ENCODE results near the gene FAM131C.
"Not testable (repeated sequence)": the region's sequence is repeated elsewhere in the genome, so short reads cannot be mapped to it uniquely, and the experiment has no call there.

FAM131C gene

GRCh38 chr1:16076031-16076864 is 2.8 kb upstream of the FAM131C start:
- no peak for DNase-seq (ENCODE audit: low spot score)

- DNase-seq (ENCODE audit: low spot score) = no peak
These were observed 2.0 kb upstream of the FAM131C start for GRCh38 chr1:16075337-16076030.

GRCh38 chr1:16074217-16074616 is 766 bp upstream of the FAM131C start:
- no peak for DNase-seq (ENCODE audit: low spot score)

- DNase-seq (ENCODE audit: low spot score) = no peak
These were observed 601 bp downstream of the FAM131C start for GRCh38 chr1:16072616-16073484.

- no peak for DNase-seq (ENCODE audit: low spot score)
These were observed 1.4 kb downstream of the FAM131C start for GRCh38 chr1:16072095-16072494.

DNA sequence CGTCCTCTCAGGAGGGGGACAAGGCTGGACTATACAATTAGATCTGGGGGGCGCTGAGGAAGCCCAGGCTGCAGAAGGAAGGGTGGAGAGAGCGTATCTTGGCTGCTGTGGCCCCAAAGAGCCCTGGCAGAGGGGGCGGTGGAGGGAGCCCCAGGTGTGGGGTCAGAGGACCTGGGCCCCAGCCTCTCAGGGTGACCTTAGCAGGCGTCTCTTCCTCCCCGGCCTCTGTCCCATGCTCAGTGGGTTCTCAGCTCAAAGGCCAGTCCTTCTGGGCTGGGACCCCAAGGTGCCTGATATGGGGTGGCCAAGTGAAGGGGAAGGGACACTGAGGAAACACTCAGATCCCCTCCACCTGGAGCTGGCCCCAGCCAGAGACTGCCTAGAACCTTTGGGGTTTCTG is 1.8 kb downstream of the FAM131C start:
- no peak for DNase-seq (ENCODE audit: low spot score)

DNA sequence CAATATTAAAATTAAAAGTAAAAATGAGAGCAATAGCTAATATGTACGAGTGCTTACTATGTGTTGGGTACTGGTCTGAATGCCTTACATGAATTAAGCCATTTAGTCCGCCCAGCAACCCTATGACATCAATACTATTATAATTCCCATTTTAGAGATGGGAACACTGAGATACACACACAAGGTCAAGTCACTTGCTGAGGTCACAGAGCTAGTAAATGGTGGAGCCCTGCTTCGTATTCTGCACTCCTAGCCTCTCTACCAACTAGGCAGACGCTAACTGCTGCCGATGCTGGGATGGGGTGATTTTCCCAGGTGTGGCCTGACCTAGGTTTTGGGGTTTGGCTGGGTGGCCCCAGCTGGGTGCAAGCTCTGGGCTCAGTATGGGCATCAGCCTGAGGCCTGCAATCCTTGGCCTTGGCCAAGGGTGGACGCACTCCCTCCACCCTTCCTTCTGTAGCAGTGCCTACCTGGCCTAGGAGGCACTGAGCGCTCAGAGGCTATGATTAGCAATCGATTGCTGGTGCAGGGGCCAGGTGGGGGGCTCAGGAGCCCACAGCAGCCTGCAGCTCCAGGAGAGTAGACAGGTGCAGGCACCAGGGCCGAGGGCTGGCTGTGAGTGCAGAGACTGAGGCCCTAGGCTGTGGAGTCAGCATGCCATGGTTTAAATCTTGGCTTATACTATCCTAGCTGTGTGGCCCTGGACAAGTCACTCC is 2.7 kb downstream of the FAM131C start:
- DNase-seq (ENCODE audit: low spot score) = no peak

GRCh38 chr1:16068356-16069270 is 4.8 kb downstream of the FAM131C start:
- no peak for DNase-seq (ENCODE audit: low spot score)

GRCh38 chr1:16067933-16068332 is 5.5 kb downstream of the FAM131C start:
- no peak for DNase-seq (ENCODE audit: low spot score)

DNA sequence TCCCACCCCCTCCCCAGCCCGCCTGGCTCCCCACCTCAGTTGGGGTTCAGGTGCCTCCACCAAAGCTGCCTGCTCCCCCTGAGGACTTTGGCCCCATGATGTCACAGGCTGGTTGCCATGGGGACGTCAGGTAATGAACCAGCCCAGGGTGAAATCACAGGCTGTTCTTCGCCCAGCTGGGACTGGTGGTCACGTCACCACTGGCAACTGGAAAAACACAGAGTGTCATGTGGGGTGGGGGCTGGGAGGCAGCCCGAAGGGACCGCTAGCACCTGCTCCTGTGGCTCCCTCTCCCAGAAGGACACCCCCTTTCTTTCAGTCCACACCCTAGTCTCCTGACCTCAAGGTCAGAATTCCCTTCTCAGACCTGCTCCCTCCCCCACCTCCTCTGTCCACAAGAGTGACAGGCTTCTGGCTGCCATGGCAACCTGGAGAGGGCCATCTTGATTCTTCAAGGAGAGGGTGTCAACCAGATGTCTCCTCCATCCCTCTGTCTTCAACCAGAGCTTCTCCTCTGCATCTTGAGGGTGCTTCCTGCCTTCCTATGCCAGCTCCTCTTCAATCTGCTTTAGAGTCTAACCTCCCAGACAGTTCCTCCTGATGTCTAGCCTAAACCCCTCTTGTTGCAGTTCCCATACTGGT is 6.2 kb downstream of the FAM131C start:
- no peak for DNase-seq (ENCODE audit: low spot score)

DNA sequence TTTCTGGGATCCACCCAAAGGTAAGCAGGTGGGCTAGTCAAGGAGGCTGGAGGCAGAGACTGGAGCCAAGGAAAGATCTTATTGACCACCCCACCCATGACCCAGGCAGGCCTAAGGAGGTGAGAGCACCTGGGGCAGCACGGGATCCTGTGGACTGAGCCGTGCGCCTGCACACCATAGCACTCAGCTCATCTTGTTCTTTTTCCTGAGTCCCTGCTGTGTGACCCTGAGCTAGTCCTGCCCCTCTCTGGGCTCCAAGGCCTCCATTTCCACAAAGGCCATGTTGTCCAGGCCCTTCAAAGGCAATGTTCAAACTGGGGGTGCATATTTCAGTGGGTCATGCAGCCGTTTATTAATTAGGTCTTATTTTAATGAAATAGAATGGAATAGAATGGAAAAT is 7.2 kb downstream of the FAM131C start:
- DNase-seq (ENCODE audit: low spot score) = no peak

- no peak for DNase-seq (ENCODE audit: low spot score)
These were observed 8.2 kb downstream of the FAM131C start for GRCh38 chr1:16065269-16065576.

- no peak for DNase-seq (ENCODE audit: low spot score)
These were observed 8.7 kb downstream of the FAM131C start for GRCh38 chr1:16064536-16065268.

DNA sequence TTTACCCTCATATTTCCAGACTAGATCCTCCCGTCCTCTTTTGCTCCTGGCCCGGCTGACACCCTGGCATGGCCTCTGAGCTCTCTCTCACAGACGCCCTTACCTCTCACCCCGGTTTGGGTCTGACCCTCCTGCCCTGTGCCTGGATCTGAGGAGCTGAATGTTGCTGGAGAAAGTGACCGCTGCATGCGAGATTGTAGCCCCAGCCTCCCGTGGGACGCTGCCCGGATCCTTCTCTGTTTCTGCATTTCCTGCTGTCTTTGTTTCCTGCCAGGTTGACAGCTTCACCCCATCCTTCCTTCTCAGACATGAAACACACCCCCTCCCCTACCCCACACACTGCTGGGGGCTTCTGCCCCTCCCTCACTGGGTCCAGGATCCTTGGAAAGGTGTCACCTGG is 9.5 kb downstream of the FAM131C start:
- DNase-seq (ENCODE audit: low spot score) = no peak

DNA sequence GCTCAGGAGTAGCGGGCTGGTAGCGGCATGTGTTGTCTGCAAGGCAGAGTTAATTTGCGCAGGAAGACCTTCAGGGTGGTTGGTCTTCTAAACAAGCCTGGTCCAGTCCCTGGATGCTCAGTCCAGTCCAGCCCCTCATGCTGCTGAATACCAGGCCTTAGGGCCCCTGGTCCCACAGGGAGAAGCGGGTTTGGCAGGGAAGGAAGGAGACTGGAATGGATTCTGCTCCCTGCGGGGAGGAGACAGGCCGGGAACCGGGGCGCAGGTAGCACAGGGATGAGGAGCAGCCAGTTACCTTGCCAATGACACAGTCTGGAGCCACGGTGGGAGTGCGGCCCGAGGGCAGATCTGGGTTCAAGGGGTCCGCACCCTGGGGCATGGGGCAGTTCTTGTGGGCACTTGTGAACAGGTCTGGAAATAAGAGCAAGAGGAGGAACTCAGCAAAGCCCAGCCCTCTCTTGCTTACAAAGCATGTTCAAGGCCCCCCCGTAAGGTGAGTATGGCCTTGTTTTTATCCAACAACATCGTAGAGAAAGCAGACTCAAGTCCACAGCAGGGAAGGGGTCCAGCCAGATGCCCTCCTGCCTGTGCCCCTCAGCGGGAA is 10.1 kb downstream of the FAM131C start:
- DNase-seq (ENCODE audit: low spot score) = no peak

DNA sequence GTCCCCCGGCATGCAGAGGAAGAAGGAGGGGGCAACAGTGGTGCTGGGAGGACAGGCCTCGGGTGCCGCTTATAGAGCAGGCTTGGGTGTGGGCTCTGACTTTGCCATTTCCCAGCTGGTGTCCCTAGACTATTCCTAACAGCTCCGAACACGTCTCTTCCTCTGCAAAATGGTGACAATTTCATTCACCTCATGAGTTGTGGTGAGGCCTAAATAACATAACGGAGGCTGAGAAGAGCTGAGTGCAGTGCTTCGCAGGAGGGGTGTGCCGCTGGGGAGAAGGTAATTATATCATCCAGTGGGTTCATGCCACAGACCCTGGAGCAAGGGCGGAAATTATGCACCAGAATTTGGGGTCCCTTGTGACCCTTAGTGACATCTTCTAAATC is 10.8 kb downstream of the FAM131C start:
- not testable (repeated sequence) for DNase-seq (ENCODE audit: low spot score)

DNA sequence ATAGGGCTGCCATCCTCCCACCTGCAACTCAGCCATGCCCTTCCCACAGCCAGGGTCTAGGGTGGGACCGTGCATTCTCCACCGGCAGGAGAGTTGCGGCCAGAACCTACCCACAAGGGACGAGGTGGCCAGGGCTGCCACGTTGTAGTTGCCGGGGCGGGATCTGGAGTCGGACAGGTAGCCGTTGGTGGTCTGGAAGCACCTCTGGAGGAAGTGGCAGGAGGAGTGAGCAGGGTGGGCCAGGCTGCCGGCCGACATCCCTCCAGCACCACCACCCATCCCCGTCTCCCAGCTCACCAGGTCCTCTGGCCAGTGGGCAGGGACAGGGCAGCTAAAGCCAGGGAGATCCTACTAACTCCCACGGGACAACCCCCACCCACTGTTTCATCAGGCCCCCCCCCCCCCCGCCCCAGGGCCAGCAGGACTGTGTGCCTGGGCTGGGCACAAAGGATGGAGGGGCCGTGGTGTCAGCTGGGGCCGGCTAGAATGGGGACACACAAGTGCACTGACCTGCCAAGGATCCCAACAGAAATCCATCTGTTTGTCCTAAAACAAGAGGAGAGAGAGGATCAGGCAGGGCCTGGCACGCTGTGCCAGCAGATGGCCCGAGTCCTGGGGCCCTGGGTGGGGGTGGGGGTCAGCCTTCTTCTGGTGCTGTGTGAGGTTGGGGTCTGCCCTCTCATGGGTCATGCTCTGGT is 11.3 kb downstream of the FAM131C start:
- not testable (repeated sequence) for DNase-seq (ENCODE audit: low spot score)

- DNase-seq (ENCODE audit: low spot score) = no peak
These were observed 12.2 kb downstream of the FAM131C start for GRCh38 chr1:16061266-16061665.

Data from hematopoietic multipotent progenitor cell treated with erythropoietin and hydrocortisone succinate and interleukin-3 and kit ligand, for 15 days (in vitro differentiated cells).